Keratinocyte (primary cell): Measurements from ENCODE around the gene ZNF490. TPM values are rescaled to one million over a fixed set of nuclear protein-coding genes. Genes with fewer than 3 reads are reported as not detected.
"Not testable (repeated sequence)": the region's sequence is repeated elsewhere in the genome, so short reads cannot be mapped to it uniquely, and the experiment has no call there.

Source experiments
- DNase-seq: peaks from one replicate; pipeline ENCODE4 v3.0.0-alpha.2; 2011; ENCODE audit warnings: low read depth, missing footprints, low spot score
- FAIRE-seq: peaks from 2 replicates; lab custom pipeline; 2011; peaks lifted over from hg19 to GRCh38; lab: Jason Lieb, UNC
- H2AFZ ChIP-seq: 2 replicates; pipeline ENCODE4 v1.6.0; 2012; ENCODE audit warnings: low read length, control low read depth, inconsistent platforms; ENCODE audit not compliant: control insufficient read depth
- H3K27ac ChIP-seq: 2 replicates; pipeline ENCODE4 v1.5.1; 2011; ENCODE audit warnings: low read length; ENCODE audit not compliant: control insufficient read depth, insufficient read depth
- H3K27me3 ChIP-seq: 3 replicates; pipeline ENCODE4 v1.6.0; 2011; ENCODE audit warnings: low read length; ENCODE audit not compliant: control insufficient read depth, insufficient read depth; ENCODE audit errors: extremely low read depth
- H3K36me3 ChIP-seq, 2 experiments: 2 replicates in 1 of 2; 3 replicates in 1 of 2; pipeline ENCODE4 v1.5.1; 2011; ENCODE audit warnings: low read length in 2 of 2, mild to moderate bottlenecking in 1 of 2; ENCODE audit not compliant: control insufficient read depth in 2 of 2, insufficient read depth in 2 of 2; ENCODE audit errors: extremely low read depth in 1 of 2
- H3K4me1 ChIP-seq: 3 replicates; pipeline ENCODE4 v1.5.1; 2011; ENCODE audit warnings: low read length; ENCODE audit not compliant: control insufficient read depth, insufficient read depth; ENCODE audit errors: extremely low read depth
- H3K4me2 ChIP-seq: 3 replicates; pipeline ENCODE4 v1.6.0; 2011; ENCODE audit warnings: low read depth, low read length; ENCODE audit not compliant: control insufficient read depth, insufficient read depth; ENCODE audit errors: extremely low read depth
- H3K4me3 ChIP-seq, 3 experiments: fragments of 200-600 bp in 1 of 3; sonication (generic) in 1 of 3; 2 replicates in 2 of 3; 3 replicates in 1 of 3; pipeline ENCODE4 v1.5.1; 2011 to 2016; ENCODE audit warnings: low read length in 3 of 3, mild to moderate bottlenecking in 3 of 3, control low read depth in 2 of 3, inconsistent platforms in 1 of 3, low read depth in 1 of 3, mixed read lengths in 1 of 3, mixed run types in 1 of 3, moderate library complexity in 1 of 3; ENCODE audit not compliant: control insufficient read depth in 2 of 3, insufficient read depth in 2 of 3; ENCODE audit errors: extremely low read depth in 1 of 3
- H3K79me2 ChIP-seq: 2 replicates; pipeline ENCODE4 v1.6.0; 2012; ENCODE audit warnings: low read length; ENCODE audit not compliant: control insufficient read depth, insufficient read depth
- H3K9ac ChIP-seq: 3 replicates; pipeline ENCODE4 v1.6.0; 2011; ENCODE audit warnings: low read length; ENCODE audit not compliant: control insufficient read depth, insufficient read depth; ENCODE audit errors: extremely low read depth
- H3K9me1 ChIP-seq: 3 replicates; pipeline ENCODE4 v1.6.0; 2011; ENCODE audit warnings: low read length; ENCODE audit not compliant: control insufficient read depth, insufficient read depth; ENCODE audit errors: extremely low read depth
- H3K9me3 ChIP-seq: 2 replicates; pipeline ENCODE4 v1.5.1; 2012; ENCODE audit warnings: low read depth, low read length; ENCODE audit not compliant: control insufficient read depth
- H4K20me1 ChIP-seq: 3 replicates; pipeline ENCODE4 v1.6.0; 2011; ENCODE audit warnings: low read length; ENCODE audit not compliant: control insufficient read depth, insufficient read depth; ENCODE audit errors: extremely low read depth
- EZH2 ChIP-seq: IDR thresholded peaks from one replicate; pipeline ENCODE4 v1.6.1; 2012; ENCODE audit warnings: inconsistent platforms, mild to moderate bottlenecking, low read length, moderate library complexity
- dilution Hi-C: fragments of 300-500 bp; cut with MboI; formaldehyde crosslinking; loops from one replicate; pipeline ENCODE4 v1.7.0; 2020; ENCODE audit warnings: low sequenced_read_pairs; ENCODE audit not compliant: extremely low pct_ligation_motif_present
- polyA plus RNA-seq, 5 experiments: library from polyadenylated mRNA; depleted of rRNA in 3 of 5; stranded (reverse) in 3 of 5; stranded (forward) in 1 of 5; unstranded in 1 of 5; fragments of >200 nt; gene quantifications; 1 replicate in 1 of 5; 2 replicates in 3 of 5; 3 replicates in 1 of 5; pipeline versions ENCODE4 v1.2.1 to v1.2.3, GENCODE V29; 2011 to 2012; ENCODE audit warnings: missing spikeins in 2 of 5, low read depth in 1 of 5, low replicate concordance in 1 of 5
- TF ChIP-seq, protein P1 (sequence below), 3 experiments: IDR thresholded peaks in 1 of 3; conservative IDR thresholded peaks in 1 of 3; optimal IDR thresholded peaks in 1 of 3; 2 replicates in 2 of 3; 3 replicates in 1 of 3; pipeline versions ENCODE3 to v1.5.1; 2011; ENCODE audit warnings: low read length in 3 of 3, mild to moderate bottlenecking in 3 of 3, moderate library complexity in 2 of 3, control low read depth in 1 of 3, inconsistent platforms in 1 of 3; ENCODE audit not compliant: insufficient read depth in 2 of 3; ENCODE audit errors: extremely low read depth in 1 of 3

ZNF490 gene
- polyA plus RNA-seq, 1 donor (not counting 4 experiments of a cell fraction or from before 2014, with no cell fraction given) = 3.2 TPM

DNA sequence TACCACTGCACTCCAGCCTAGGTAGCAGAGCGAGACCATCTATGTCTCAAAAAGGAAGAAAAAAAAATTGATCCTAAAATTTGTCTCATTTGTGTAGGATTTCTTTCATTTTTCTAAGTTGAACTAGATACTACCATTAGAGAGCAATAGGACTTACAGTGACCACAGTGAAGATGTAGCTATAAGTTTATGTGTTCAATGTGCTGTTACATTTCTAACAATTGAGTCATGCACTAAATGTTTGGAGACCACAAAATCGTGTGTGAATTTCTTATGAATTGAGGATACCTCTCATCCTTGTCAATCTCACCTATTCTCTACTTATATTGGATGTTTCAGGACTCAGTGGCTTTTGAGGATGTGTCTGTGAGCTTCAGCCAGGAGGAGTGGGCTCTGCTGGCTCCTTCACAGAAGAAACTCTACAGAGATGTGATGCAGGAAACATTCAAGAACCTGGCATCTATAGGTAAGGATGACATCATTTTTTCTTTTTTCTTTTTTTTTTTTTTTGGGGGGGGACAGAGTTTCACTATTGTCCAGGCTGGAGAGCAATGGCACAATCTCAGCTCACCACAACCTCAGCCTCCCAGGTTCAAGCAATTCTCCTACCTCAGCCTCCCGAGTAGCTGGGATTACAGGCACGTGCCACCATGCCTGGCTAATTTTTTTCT, 12.9 kb upstream of the ZNF490 start:
- Histone ChIP-seq H3K4me2 (no peak overlapping the region), H3K36me3 (peaks cover 13 to 20% of the 10 kb centered on the region in 2 experiments), H2AFZ (no peak overlapping the region), H3K9me1 (no peaks in the 10 kb centered on the region), H3K9ac (no peak overlapping the region), H3K27ac (no peak overlapping the region), H4K20me1 (no peaks in the 10 kb centered on the region), H3K4me1 (no peaks in the 10 kb centered on the region), H3K79me2 (peaks cover 37% of the 10 kb centered on the region), H3K27me3 (no peaks in the 10 kb centered on the region), H3K9me3 (peaks cover 17% of the 10 kb centered on the region), H3K4me3 (no peak overlapping the region)
- dilution Hi-C loops = no loop called here
- TF ChIP-seq, protein P1, sequence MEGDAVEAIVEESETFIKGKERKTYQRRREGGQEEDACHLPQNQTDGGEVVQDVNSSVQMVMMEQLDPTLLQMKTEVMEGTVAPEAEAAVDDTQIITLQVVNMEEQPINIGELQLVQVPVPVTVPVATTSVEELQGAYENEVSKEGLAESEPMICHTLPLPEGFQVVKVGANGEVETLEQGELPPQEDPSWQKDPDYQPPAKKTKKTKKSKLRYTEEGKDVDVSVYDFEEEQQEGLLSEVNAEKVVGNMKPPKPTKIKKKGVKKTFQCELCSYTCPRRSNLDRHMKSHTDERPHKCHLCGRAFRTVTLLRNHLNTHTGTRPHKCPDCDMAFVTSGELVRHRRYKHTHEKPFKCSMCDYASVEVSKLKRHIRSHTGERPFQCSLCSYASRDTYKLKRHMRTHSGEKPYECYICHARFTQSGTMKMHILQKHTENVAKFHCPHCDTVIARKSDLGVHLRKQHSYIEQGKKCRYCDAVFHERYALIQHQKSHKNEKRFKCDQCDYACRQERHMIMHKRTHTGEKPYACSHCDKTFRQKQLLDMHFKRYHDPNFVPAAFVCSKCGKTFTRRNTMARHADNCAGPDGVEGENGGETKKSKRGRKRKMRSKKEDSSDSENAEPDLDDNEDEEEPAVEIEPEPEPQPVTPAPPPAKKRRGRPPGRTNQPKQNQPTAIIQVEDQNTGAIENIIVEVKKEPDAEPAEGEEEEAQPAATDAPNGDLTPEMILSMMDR (optimal IDR thresholded peaks at IDR 0.05 in 1 of 3, IDR thresholded peaks at IDR 0.05 in 1 of 3, conservative IDR thresholded peaks at IDR 0.05 in 1 of 3; ENCODE audit: extremely low read depth in 1 of 3, insufficient read depth in 2 of 3, low read length in 3 of 3) = no peak
- TF ChIP-seq EZH2 = no peak
- no peak for DNase-seq
- no peak for FAIRE-seq

DNA sequence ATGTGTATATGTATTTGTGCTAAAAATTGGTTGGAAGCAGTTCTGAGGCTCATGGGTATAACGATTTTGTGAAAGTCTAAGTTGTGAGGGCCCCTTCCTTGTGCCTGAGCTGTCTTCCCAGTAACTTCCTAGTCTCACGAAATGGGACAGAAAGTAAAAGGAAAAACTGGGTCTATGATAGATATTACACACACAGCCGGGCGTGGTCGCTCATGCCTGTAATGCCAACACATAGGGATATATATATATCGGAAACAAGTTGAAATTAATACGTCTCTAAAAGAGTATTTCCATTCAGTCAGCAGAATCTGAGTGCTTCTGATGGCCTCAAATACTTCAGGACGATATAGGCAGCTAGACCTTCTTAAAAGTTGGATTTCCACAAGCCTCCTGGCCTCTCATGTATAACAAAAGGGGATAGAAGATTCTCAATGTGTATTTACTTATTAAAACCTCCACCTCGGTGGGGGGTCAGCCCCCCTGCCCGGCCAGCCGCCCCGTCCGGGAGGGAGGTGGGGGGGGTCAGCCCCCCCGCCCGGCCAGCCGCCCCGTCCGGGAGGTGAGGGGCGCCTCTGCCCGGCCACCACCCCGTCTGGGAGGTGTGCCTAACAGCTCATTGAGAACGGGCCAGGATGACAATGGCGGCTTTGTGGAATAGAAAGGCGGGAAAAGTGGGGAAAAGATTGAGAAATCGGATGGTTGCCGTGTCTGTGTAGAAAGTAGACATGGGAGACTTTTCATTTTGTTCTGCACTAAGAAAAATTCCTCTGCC, 10.8 kb upstream of the ZNF490 start:
- dilution Hi-C loops, H3K9ac ChIP-seq, H4K20me1 ChIP-seq, H3K36me3 ChIP-seq, H3K4me2 ChIP-seq, H3K27ac ChIP-seq, H3K27me3 ChIP-seq, DNase-seq, H3K4me1 ChIP-seq, FAIRE-seq, H3K9me3 ChIP-seq, H3K9me1 ChIP-seq, H3K4me3 ChIP-seq, H2AFZ ChIP-seq: not testable (repeated sequence)
- H3K79me2 ChIP-seq = peaks cover 52% of the 10 kb centered on the region
